Measurements from ENCODE around the gene OMD.

The OMD gene

DNA sequence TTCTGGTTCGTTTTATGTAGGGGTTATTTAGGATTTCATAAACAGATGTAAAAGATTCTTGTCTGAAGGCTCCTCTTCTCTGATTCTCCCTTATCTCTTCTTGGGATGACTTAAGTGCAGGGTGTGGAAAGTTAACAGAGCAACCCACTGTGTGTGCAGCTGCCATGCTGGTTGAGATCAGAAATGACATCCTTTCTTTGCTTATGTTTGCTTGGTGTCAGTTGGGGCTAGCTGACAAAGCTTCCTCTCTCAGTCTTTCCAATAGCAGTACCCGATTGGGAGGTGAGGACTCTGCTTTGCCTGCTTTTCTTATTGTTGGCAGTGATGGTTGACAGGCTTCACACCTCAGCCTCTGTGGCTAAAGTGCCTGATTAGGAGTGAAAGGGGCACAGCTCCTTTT is 46.4 kb downstream of the OMD start:
- peaks cover 27% of the 10 kb centered on the region for H3K9me3 Mint-ChIP-seq
- peaks cover 32% of the 10 kb centered on the region for H3K36me3 Mint-ChIP-seq (ENCODE audit: low read depth)
- H3K27ac Mint-ChIP-seq: peak overlapping the region; percentile 63

DNA sequence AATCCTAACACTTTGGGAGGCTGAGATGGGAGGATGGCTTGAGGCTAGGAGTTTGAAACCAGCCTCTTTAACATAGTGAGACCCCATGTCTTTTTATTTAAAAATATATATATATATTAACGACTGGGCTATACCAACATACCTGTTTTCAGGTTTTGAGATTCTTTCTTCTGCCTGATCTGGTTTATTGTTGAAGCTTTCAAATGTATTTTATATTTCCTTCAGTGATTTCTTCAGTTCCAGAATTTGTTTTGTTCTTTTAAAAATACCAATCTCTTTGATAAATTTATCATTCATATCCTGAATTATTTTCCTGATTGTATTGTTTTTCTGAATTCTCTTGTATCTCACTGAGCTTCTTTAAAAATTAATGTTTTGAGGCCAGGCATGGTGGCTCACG is 51.1 kb downstream of the OMD start:
- peaks cover 39% of the 10 kb centered on the region for H3K9me3 Mint-ChIP-seq
- no peaks in the 10 kb centered on the region for H3K27me3 Mint-ChIP-seq (ENCODE audit: low read depth)
- H3K4me3 Mint-ChIP-seq: no peak overlapping the region
- H3K27ac Mint-ChIP-seq: no peak overlapping the region
- peaks cover 38% of the 10 kb centered on the region for H3K36me3 Mint-ChIP-seq (ENCODE audit: low read depth)
- DNase-seq (ENCODE audit: low spot score): no peak
- peaks cover 8% of the 10 kb centered on the region for H3K4me1 Mint-ChIP-seq (ENCODE audit: low read depth)

More for the DNA sequence above, 46.4 kb downstream of the OMD start:
- H3K4me1 Mint-ChIP-seq (ENCODE audit: low read depth): peaks cover 21% of the 10 kb centered on the region
- DNase-seq (ENCODE audit: low spot score): no peak
- no peaks in the 10 kb centered on the region for H3K27me3 Mint-ChIP-seq (ENCODE audit: low read depth)
- H3K4me3 Mint-ChIP-seq: no peak overlapping the region

DNA sequence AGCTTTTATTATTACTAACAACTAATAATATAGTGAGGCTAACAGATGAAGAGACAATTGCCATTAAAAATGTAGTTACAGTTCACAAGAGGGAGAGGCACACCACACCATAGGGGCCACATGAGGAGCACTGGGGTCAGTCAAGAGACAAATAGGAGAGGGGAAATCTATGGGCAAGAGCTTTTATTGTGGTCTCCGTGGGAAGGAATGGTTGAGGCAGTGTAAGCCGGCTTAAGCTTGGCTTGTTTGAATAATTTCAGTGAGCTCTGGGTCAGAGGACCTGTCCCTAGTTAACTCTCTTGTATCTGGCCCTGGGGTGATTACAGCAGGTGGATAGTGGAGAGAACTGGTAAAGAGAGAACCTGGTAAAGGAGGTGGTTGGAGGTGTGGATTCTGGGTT is 55.2 kb downstream of the OMD start:
- no peaks in the 10 kb centered on the region for H3K27me3 Mint-ChIP-seq (ENCODE audit: low read depth)
- H3K36me3 Mint-ChIP-seq (ENCODE audit: low read depth): peaks cover 31% of the 10 kb centered on the region
- no peak overlapping the region for H3K27ac Mint-ChIP-seq
- peaks cover 20% of the 10 kb centered on the region for H3K9me3 Mint-ChIP-seq
- DNase-seq (ENCODE audit: low spot score): no peak
- no peak overlapping the region for H3K4me3 Mint-ChIP-seq
- H3K4me1 Mint-ChIP-seq (ENCODE audit: low read depth): peaks cover 1% of the 10 kb centered on the region
